Common myeloid progenitor, CD34-positive (primary cell): ENCODE data around the gene YWHAB.

Experiments
- CTCF ChIA-PET: fragments of 350-600 bp; sonication (Branson Sonifier 250); formaldehyde crosslinking; loops from one replicate; lab custom pipeline; 2021; ENCODE audit warnings: antibody characterized with exemption; lab: Charles Lee
- POLR2A ChIA-PET: fragments of 350-600 bp; sonication (Branson Sonifier 250); formaldehyde crosslinking; loops from one replicate; lab custom pipeline; 2021; ENCODE audit warnings: antibody characterized with exemption; lab: Charles Lee
- DNase-seq, 3 donors: peaks; one replicate each; pipeline versions ENCODE4 v3.0.0 to v3.0.0-alpha.2; 2013
- H3K27ac ChIP-seq, 2 experiments: 1 replicate in 1 of 2; 2 replicates in 1 of 2; pipeline ENCODE4 v1.7.0; 2013; ENCODE audit warnings: inconsistent platforms in 2 of 2, low read length in 2 of 2, mild to moderate bottlenecking in 2 of 2, low read depth in 1 of 2, moderate library complexity in 1 of 2; ENCODE audit not compliant: severe bottlenecking in 2 of 2, insufficient read depth in 1 of 2, poor library complexity in 1 of 2
- H3K27me3 ChIP-seq, 5 experiments: replicated peaks in 2 of 5; 1 replicate in 3 of 5; 2 replicates in 2 of 5; pipeline versions ENCODE4 v1.6.1 to v1.7.0; 2013; ENCODE audit warnings: low read length in 4 of 5, mild to moderate bottlenecking in 2 of 5, moderate library complexity in 2 of 5, inconsistent platforms in 1 of 5; ENCODE audit not compliant: insufficient read depth in 5 of 5, control insufficient read depth in 4 of 5
- H3K36me3 ChIP-seq, 4 experiments: 1 replicate in 2 of 4; 2 replicates in 2 of 4; pipeline versions ENCODE4 v1.6.1 to v1.7.0; 2013; ENCODE audit warnings: low read length in 3 of 4, control low read depth in 1 of 4, mild to moderate bottlenecking in 1 of 4; ENCODE audit not compliant: control insufficient read depth in 4 of 4, insufficient read depth in 4 of 4
- H3K4me1 ChIP-seq, 4 experiments: 1 replicate in 3 of 4; 2 replicates in 1 of 4; pipeline versions ENCODE4 v1.6.1 to v1.7.1; 2013; ENCODE audit warnings: low read length in 3 of 4, mild to moderate bottlenecking in 3 of 4, control low read depth in 1 of 4, inconsistent platforms in 1 of 4, moderate library complexity in 1 of 4; ENCODE audit not compliant: control insufficient read depth in 4 of 4, insufficient read depth in 4 of 4; ENCODE audit errors: control extremely low read depth in 1 of 4
- H3K4me3 ChIP-seq, 7 experiments: 1 replicate in 4 of 7; 2 replicates in 3 of 7; pipeline versions ENCODE4 v1.5.1 to v1.7.0; 2013; ENCODE audit warnings: mild to moderate bottlenecking in 7 of 7, low read length in 6 of 7, moderate library complexity in 6 of 7, inconsistent platforms in 2 of 7, low read depth in 2 of 7, control low read depth in 1 of 7; ENCODE audit not compliant: insufficient read depth in 4 of 7, control insufficient read depth in 1 of 7; ENCODE audit errors: extremely low read depth in 1 of 7
- H3K9me3 ChIP-seq, 5 experiments: 1 replicate in 4 of 5; 2 replicates in 1 of 5; pipeline versions ENCODE4 v1.6.1 to v1.7.1; 2013; ENCODE audit warnings: low read length in 4 of 5, mild to moderate bottlenecking in 2 of 5, inconsistent platforms in 1 of 5, low read depth in 1 of 5, moderate library complexity in 1 of 5; ENCODE audit not compliant: control insufficient read depth in 4 of 5, insufficient read depth in 2 of 5; ENCODE audit errors: control extremely low read depth in 1 of 5
- WGBS: methylation state at CpG from one replicate; pipeline ENCODE4 v1.1.5; 2013; ENCODE audit not compliant: insufficient coverage; 5-methylcytosine and 5-hydroxymethylcytosine counted together

The YWHAB gene

DNA sequence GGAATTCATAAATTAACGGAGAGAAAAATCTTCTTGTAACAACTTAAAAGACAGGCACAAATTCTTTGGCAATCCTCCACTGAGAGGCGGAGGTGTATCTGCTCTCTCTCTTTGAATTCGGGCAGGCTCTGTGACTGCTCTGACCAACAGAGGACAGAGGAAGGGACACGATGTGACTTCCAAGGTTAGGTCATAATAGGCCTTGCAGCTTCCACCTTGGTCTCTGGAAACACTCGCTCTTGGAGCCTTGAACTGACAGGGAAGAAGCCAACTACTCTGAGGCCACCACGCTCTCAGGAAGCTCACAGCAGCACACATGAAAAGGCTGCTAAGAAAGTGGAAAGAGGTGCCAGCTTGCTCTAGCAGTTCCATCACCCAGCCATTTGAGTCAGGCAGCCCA, 59.8 kb downstream of the YWHAB start:
- Histone ChIP-seq H3K4me1 (no peaks in the 10 kb centered on the region), H3K9me3 (no peaks in the 10 kb centered on the region), H3K36me3 (peaks cover 41 to 93% (median 71%) of the 10 kb centered on the region in 4 experiments), H3K27ac (no peak overlapping the region), H3K4me3 (no peak overlapping the region), H3K27me3 (no peaks in the 10 kb centered on the region)
- CTCF ChIA-PET, result no interaction called here
- WGBS, result 97% methylated on average over 6 of the region's 6 CpGs
- no peak for DNase-seq
- POLR2A ChIA-PET, result no interaction called here

DNA sequence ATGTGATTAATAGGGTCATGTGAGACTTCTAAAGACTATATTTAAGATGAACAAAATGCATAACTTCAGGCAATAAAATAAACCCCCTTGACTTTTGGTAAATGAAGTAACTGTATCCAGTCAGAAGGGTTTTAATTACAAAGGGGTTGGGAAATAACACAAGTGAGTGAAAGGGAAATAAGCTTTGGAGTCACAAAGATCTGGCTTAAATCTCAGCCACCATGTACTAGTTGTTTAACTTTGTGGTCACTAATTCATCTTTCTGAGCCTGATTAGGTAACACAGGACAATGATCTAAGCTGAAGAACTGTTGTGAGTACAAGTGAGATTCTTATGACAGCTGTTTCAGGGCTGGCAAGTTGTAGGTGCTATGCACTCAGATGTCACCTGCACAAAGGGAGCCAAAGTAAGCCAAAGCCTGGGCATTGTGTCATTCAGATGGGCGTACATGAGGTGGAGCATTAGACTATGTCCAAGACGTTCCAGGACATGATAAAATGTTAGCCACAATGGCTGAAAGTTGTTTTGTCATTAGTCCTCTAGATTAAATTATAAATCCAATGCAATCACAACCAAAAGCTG, 60.9 kb downstream of the YWHAB start:
- CTCF ChIA-PET, result interaction anchor here (1.0 to 1.7 kb wide), 3 partner anchors 10 to 149 kb away, joined by 4 read pairs; no protein-coding TSS in a partner anchor

DNA sequence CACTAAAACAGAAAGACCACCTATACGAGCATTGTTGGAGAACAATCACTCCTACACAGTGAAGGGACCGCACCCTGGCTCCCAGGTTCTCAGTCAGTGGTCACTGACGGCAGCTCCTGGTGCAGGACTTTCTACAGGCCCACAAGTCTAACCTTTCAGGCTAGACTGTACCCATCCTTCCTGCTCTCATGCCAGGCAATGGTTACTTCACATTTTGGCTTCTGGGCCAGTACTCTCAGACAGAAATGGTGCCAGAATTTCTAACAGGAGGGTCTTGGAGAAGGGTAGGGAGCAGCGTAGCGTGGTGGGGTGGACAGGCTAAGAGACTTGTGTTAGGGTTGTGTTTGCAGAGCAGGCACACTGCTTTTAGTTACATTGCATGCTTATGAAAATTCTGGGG, 62.6 kb downstream of the YWHAB start:
- 98% methylated on average over 5 of the region's 5 CpGs for WGBS
- ChIA-PET CTCF (interaction anchor here (1.2 to 1.7 kb wide), 2 partner anchors 10 to 147 kb away, joined by 3 to 4 read pairs; no protein-coding TSS in a partner anchor), POLR2A (interaction anchor here (1.6 kb wide), 1 partner anchor 11 kb away, joined by 3 read pairs; no protein-coding TSS in a partner anchor)
- H3K9me3 ChIP-seq, result no peaks in the 10 kb centered on the region
- no peaks in the 10 kb centered on the region for H3K27me3 ChIP-seq
- H3K36me3 ChIP-seq, result peaks cover 43 to 94% (median 70%) of the 10 kb centered on the region in 4 experiments
- H3K4me1 ChIP-seq, result no peaks in the 10 kb centered on the region
- no peak for DNase-seq
- no peak overlapping the region for H3K27ac ChIP-seq
- no peak overlapping the region for H3K4me3 ChIP-seq

More for the DNA sequence above, 60.9 kb downstream of the YWHAB start:
- Histone ChIP-seq H3K4me3 (no peak overlapping the region), H3K36me3 (peaks cover 48 to 94% (median 72%) of the 10 kb centered on the region in 4 experiments), H3K27me3 (no peaks in the 10 kb centered on the region), H3K9me3 (no peaks in the 10 kb centered on the region), H3K4me1 (no peaks in the 10 kb centered on the region), H3K27ac (no peak overlapping the region)
- POLR2A ChIA-PET, result no interaction called here
- no peak for DNase-seq
- WGBS, result 94% methylated on average over 2 of the region's 2 CpGs

DNA sequence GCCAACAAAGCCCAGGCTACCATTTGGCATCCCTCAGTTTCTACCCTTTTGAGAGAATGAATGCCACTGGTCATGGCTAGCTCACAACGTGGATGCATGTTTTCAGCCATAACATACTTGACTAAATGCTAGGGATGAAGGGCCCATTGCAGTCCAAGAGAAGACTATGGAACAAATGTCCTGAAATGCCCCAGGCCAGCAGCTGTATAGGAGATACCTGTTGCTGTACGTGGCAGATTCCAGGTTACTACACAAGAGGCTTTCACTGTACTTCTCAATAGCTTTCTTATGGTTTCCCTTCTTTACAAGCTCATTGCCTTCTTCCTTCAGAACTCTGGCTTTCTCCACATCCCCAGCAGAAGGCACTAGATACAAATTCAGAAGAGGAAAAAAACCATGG, 63.0 kb downstream of the YWHAB start:
- H3K27ac ChIP-seq, result no peak overlapping the region
- CTCF ChIA-PET, result interaction anchor here (1.2 kb wide), 1 partner anchor 9 kb away, joined by 3 read pairs; no protein-coding TSS in a partner anchor
- POLR2A ChIA-PET, result interaction anchor here (1.6 kb wide), 1 partner anchor 11 kb away, joined by 3 read pairs; no protein-coding TSS in a partner anchor
- H3K27me3 ChIP-seq, result no peaks in the 10 kb centered on the region
- H3K9me3 ChIP-seq, result no peaks in the 10 kb centered on the region
- peaks cover 41 to 94% (median 70%) of the 10 kb centered on the region in 4 experiments for H3K36me3 ChIP-seq
- no peak for DNase-seq
- H3K4me3 ChIP-seq, result no peak overlapping the region
- WGBS, result 100% methylated on average over 2 of the region's 2 CpGs
- no peaks in the 10 kb centered on the region for H3K4me1 ChIP-seq

DNA sequence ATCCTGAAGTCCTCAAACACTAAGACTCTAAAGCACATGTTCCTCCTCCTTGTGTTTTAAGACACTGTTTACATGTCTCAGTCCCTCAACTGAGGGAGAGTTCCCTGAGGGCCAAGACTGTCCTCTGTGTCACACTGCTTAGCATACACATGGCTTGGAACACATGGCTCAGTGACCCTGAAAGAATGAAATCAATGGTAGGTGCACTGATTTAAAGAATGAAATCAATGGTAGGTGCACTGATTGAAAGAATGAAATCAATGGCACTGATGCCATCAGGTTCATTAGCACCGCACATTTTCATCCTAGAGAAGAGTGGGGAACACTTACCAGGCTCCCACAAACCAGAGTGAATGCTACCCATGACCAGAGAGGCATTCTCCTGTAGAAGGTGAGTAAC, 64.9 kb downstream of the YWHAB start:
- Histone ChIP-seq H3K4me3 (no peak overlapping the region), H3K4me1 (no peaks in the 10 kb centered on the region), H3K27ac (no peak overlapping the region), H3K36me3 (peaks cover 44 to 94% (median 77%) of the 10 kb centered on the region in 4 experiments), H3K9me3 (no peaks in the 10 kb centered on the region), H3K27me3 (no peaks in the 10 kb centered on the region)
- WGBS, result 86% methylated on average over 1 of the region's 1 CpG
- ChIA-PET POLR2A (no interaction called here), CTCF (interaction anchor here (1.2 to 1.5 kb wide), 2 partner anchors 10 to 148 kb away, joined by 3 to 4 read pairs; partner anchors contain the start of gene TOMM34)
- DNase-seq, result no peak

DNA sequence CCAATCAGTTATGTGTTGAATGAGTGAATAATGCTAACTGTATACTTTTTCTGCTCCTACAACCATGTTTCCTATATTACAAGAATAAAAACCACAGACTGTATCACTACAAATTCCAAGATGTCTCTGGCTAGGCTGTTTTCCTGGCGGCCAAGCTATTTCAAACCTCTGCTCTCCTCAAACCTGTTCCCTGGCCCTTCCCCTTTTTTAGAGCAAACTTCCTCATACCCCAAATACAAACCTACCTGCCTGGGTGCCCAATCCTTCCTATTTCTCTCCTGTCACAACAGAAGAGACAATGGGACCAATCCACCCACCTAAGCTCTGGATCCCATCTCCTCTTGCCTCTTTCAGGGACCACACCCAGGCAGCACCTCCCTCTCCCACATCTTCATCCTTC, 67.2 kb downstream of the YWHAB start:
- POLR2A ChIA-PET, result interaction anchor here (0.6 kb wide), 1 partner anchor 436 kb away, joined by 3 read pairs; no protein-coding TSS in a partner anchor
- Histone ChIP-seq H3K36me3 (peaks cover 44 to 89% (median 72%) of the 10 kb centered on the region in 4 experiments), H3K4me1 (no peaks in the 10 kb centered on the region), H3K4me3 (no peak overlapping the region), H3K9me3 (no peaks in the 10 kb centered on the region), H3K27me3 (no peaks in the 10 kb centered on the region), H3K27ac (no peak overlapping the region)
- CTCF ChIA-PET, result interaction anchor here (0.9 to 2.0 kb wide), 6 partner anchors 10 to 143 kb away, joined by 3 to 10 read pairs (median 3); partner anchors contain the start of gene STK4
- DNase-seq, result no peak
- 86% methylated on average over 1 of the region's 1 CpG for WGBS

DNA sequence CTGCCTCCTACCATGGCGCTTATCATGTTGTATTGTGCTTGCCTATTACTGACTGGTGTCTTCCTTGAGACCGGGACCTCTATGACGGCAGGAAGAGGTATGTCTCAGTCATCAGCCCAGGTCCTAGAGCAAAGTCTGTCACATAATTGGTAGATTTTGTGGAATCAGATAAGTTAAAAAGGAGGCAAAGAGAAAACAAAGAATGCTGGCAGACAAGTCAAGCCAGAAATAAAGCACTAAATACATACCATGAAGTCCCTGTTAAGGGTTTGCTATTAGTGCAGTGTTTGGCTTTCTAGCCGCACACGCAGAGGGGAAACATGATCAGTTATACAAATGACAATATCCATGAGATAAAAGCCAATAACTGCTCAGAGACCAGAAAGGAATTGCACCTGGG, 68.7 kb downstream of the YWHAB start:
- H3K4me1 ChIP-seq, result peaks cover 2 to 10% (median 7%) of the 10 kb centered on the region in 4 experiments
- H3K27ac ChIP-seq, result no peak overlapping the region
- peaks cover 39 to 80% (median 63%) of the 10 kb centered on the region in 4 experiments for H3K36me3 ChIP-seq
- DNase-seq, result no peak
- ChIA-PET POLR2A (no interaction called here), CTCF (no interaction called here)
- no peaks in the 10 kb centered on the region for H3K27me3 ChIP-seq
- WGBS, result 100% methylated on average over 2 of the region's 5 CpGs
- no peaks in the 10 kb centered on the region for H3K9me3 ChIP-seq
- no peak overlapping the region for H3K4me3 ChIP-seq
